H1 (cell line): ENCODE data around the gene POFUT2. TPM values are rescaled to one million over a fixed set of nuclear protein-coding genes. Genes with fewer than 3 reads are reported as not detected.

Experiments
- CTCF ChIA-PET: fragments of 300-600 bp; sonication (Branson Sonifier 250); formaldehyde crosslinking; loops from one replicate; lab custom pipeline; 2021; ENCODE audit not compliant: partially characterized antibody; lab: Charles Lee
- POLR2A ChIA-PET: fragments of 300-600 bp; sonication (Branson Sonifier 250); formaldehyde crosslinking; loops from one replicate; lab custom pipeline; 2021; ENCODE audit warnings: inconsistent platforms; ENCODE audit not compliant: partially characterized antibody; lab: Charles Lee
- DNase-seq, 2 experiments: peaks; one replicate each; pipeline versions ENCODE4 v3.0.0 to v3.0.0-alpha.2; 2010 to 2022; ENCODE audit warnings: low spot score in 2 of 2, low read depth in 1 of 2, mixed read lengths in 1 of 2
- FAIRE-seq: peaks from 2 replicates; lab custom pipeline; 2011; peaks lifted over from hg19 to GRCh38; lab: Jason Lieb, UNC
- H2AFZ ChIP-seq: 2 replicates; pipeline ENCODE4 v1.8.1; 2012; ENCODE audit warnings: low read length, inconsistent platforms
- H2AK5ac ChIP-seq: 2 replicates; pipeline ENCODE4 v1.6.1; 2013; ENCODE audit warnings: low read depth, low read length
- H2BK120ac ChIP-seq: replicated peaks from 2 replicates; pipeline ENCODE3; 2013; ENCODE audit warnings: low read depth, low read length, inconsistent platforms
- H2BK12ac ChIP-seq: 2 replicates; pipeline ENCODE4 v1.6.1; 2013; ENCODE audit warnings: low read depth, low read length
- H2BK15ac ChIP-seq: 2 replicates; pipeline ENCODE4 v1.6.1; 2013; ENCODE audit warnings: low read length
- H2BK20ac ChIP-seq: 2 replicates; pipeline ENCODE4 v1.6.1; 2013; ENCODE audit warnings: low read length
- H2BK5ac ChIP-seq: 2 replicates; pipeline ENCODE4 v1.6.1; 2013; ENCODE audit warnings: low read depth, low read length
- H3K14ac ChIP-seq: 2 replicates; pipeline ENCODE4 v1.6.1; 2013; ENCODE audit warnings: inconsistent platforms; ENCODE audit not compliant: insufficient read length
- H3K18ac ChIP-seq: 2 replicates; pipeline ENCODE4 v1.6.1; 2013; ENCODE audit warnings: low read length; ENCODE audit errors: extremely low read depth
- H3K23ac ChIP-seq: 2 replicates; pipeline ENCODE4 v1.6.1; 2013; ENCODE audit warnings: inconsistent platforms; ENCODE audit not compliant: insufficient read length
- H3K23me2 ChIP-seq: 2 replicates; pipeline ENCODE4 v1.6.1; 2013; ENCODE audit warnings: low read depth, low read length
- H3K27ac ChIP-seq: 2 replicates; pipeline ENCODE4 v1.6.1; 2011; ENCODE audit warnings: low read depth, low read length, inconsistent platforms
- H3K27me3 ChIP-seq, 4 experiments: replicated peaks in 1 of 4; 1 replicate in 1 of 4; 2 replicates in 3 of 4; pipeline versions ENCODE4 v1.6.1 to v1.8.1; 2011 to 2013; ENCODE audit warnings: low read length in 3 of 4, mild to moderate bottlenecking in 3 of 4, inconsistent platforms in 2 of 4, mixed read lengths in 2 of 4, moderate library complexity in 1 of 4; ENCODE audit not compliant: control insufficient read depth in 3 of 4, insufficient read depth in 3 of 4; ENCODE audit errors: extremely low read depth in 1 of 4
- H3K36me3 ChIP-seq, 4 experiments: 2 replicates each; pipeline versions ENCODE4 v1.6.1 to v1.8.1; 2011 to 2013; ENCODE audit warnings: mild to moderate bottlenecking in 4 of 4, low read length in 3 of 4, moderate library complexity in 2 of 4, control low read depth in 1 of 4, inconsistent platforms in 1 of 4; ENCODE audit not compliant: insufficient read depth in 4 of 4, control insufficient read depth in 2 of 4
- H3K4ac ChIP-seq: replicated peaks from 2 replicates; pipeline ENCODE3; 2013; ENCODE audit warnings: low read length, low read depth, mixed read lengths, inconsistent platforms; ENCODE audit not compliant: insufficient read length
- H3K4me1 ChIP-seq, 4 experiments: replicated peaks in 1 of 4; 1 replicate in 1 of 4; 2 replicates in 3 of 4; pipeline versions ENCODE4 v1.6.1 to v1.8.1; 2011 to 2013; ENCODE audit warnings: low read length in 3 of 4, inconsistent platforms in 2 of 4, mixed read lengths in 1 of 4; ENCODE audit not compliant: insufficient read depth in 4 of 4, control insufficient read depth in 3 of 4
- H3K4me2 ChIP-seq, 2 experiments: 2 replicates each; pipeline versions ENCODE4 v1.6.1 to v1.8.1; 2011 to 2013; ENCODE audit warnings: low read depth in 2 of 2, low read length in 2 of 2, control low read depth in 1 of 2, inconsistent platforms in 1 of 2, mild to moderate bottlenecking in 1 of 2; ENCODE audit not compliant: insufficient read depth in 1 of 2
- H3K4me3 ChIP-seq, 4 experiments: fragments of 200-600, 300-600 bp in 1 of 4; sonication (generic), shearing (Covaris generic), sonication (Bioruptor Twin) in 1 of 4; 2 replicates each; pipeline versions ENCODE4 v1.5.1 to v1.8.1; 2011 to 2016; ENCODE audit warnings: low read length in 4 of 4, low read depth in 3 of 4, control low read depth in 2 of 4, inconsistent platforms in 2 of 4, mild to moderate bottlenecking in 2 of 4, mixed read lengths in 1 of 4, moderate library complexity in 1 of 4; ENCODE audit not compliant: insufficient read depth in 2 of 4; ENCODE audit errors: extremely low read depth in 1 of 4
- H3K56ac ChIP-seq: replicated peaks from 2 replicates; pipeline ENCODE3; 2013; ENCODE audit warnings: low read depth, mild to moderate bottlenecking, mixed read lengths, low read length, inconsistent platforms; ENCODE audit not compliant: insufficient read length
- H3K79me1 ChIP-seq: 2 replicates; pipeline ENCODE4 v1.6.1; 2013; ENCODE audit warnings: low read depth, low read length, control low read depth
- H3K79me2 ChIP-seq, 2 experiments: 2 replicates each; pipeline versions ENCODE4 v1.6.1 to v1.8.1; 2012 to 2013; ENCODE audit warnings: low read length in 2 of 2, mild to moderate bottlenecking in 2 of 2, inconsistent platforms in 1 of 2; ENCODE audit not compliant: insufficient read depth in 2 of 2, control insufficient read depth in 1 of 2
- H3K9ac ChIP-seq, 4 experiments: replicated peaks in 1 of 4; 1 replicate in 1 of 4; 2 replicates in 3 of 4; pipeline versions ENCODE4 v1.6.1 to v1.8.1; 2011 to 2013; ENCODE audit warnings: low read depth in 3 of 4, low read length in 3 of 4, control low read depth in 2 of 4, mild to moderate bottlenecking in 2 of 4, moderate library complexity in 2 of 4, inconsistent platforms in 1 of 4; ENCODE audit errors: extremely low read depth in 1 of 4
- H3K9me3 ChIP-seq, 2 experiments: 2 replicates each; pipeline versions ENCODE4 v1.6.1 to v1.8.1; 2012 to 2013; ENCODE audit warnings: mild to moderate bottlenecking in 2 of 2, moderate library complexity in 2 of 2, control low read depth in 1 of 2, inconsistent platforms in 1 of 2, low read depth in 1 of 2, low read length in 1 of 2, mixed read lengths in 1 of 2; ENCODE audit not compliant: insufficient read depth in 2 of 2
- H4K20me1 ChIP-seq, 2 experiments: replicated peaks in 1 of 2; 2 replicates each; pipeline versions ENCODE3 to v1.8.1; 2011 to 2013; ENCODE audit warnings: inconsistent platforms in 2 of 2, low read length in 2 of 2, mild to moderate bottlenecking in 1 of 2; ENCODE audit not compliant: insufficient read depth in 2 of 2, control insufficient read depth in 1 of 2
- H4K5ac ChIP-seq: 2 replicates; pipeline ENCODE4 v1.6.1; 2013; ENCODE audit warnings: low read length, low read depth, mixed read lengths, inconsistent platforms; ENCODE audit not compliant: insufficient read length
- H4K8ac ChIP-seq: 2 replicates; pipeline ENCODE4 v1.8.0; 2013; ENCODE audit warnings: mild to moderate bottlenecking, moderate library complexity, low read length, inconsistent platforms; ENCODE audit not compliant: insufficient read depth; ENCODE audit errors: extremely low read depth
- H4K91ac ChIP-seq: replicated peaks from 2 replicates; pipeline ENCODE3; 2013; ENCODE audit warnings: low read length, mixed read lengths, inconsistent platforms; ENCODE audit not compliant: insufficient read length
- ATF3 ChIP-seq: IDR thresholded peaks from 2 replicates; pipeline ENCODE4 v1.6.1; 2011; ENCODE audit warnings: low read depth, mild to moderate bottlenecking, low read length; ENCODE audit not compliant: insufficient read depth
- CBX5 ChIP-seq: fragments of 300-800, 300-1000 bp; sonication (generic); IDR thresholded peaks from 2 replicates; pipeline ENCODE4 v1.7.1; 2016; ENCODE audit warnings: antibody characterized with exemption, low read length, low read depth
- EP300 ChIP-seq, 2 experiments: IDR thresholded peaks; 1 replicate in 1 of 2; 2 replicates in 1 of 2; pipeline ENCODE4 v1.6.1; 2011 to 2012; ENCODE audit warnings: low read depth in 2 of 2, low read length in 2 of 2, mild to moderate bottlenecking in 2 of 2, borderline replicate concordance in 1 of 2, inconsistent platforms in 1 of 2, moderate library complexity in 1 of 2
- FOSL1 ChIP-seq: IDR thresholded peaks from 2 replicates; pipeline ENCODE4 v1.6.1; 2011; ENCODE audit warnings: mild to moderate bottlenecking, low read depth, low read length, moderate library complexity; ENCODE audit not compliant: insufficient read depth
- GABPA ChIP-seq: IDR thresholded peaks from 2 replicates; pipeline ENCODE4 v1.6.1; 2011; ENCODE audit warnings: mild to moderate bottlenecking, low read length, moderate library complexity, borderline replicate concordance; ENCODE audit not compliant: insufficient read depth
- JUND ChIP-seq: IDR thresholded peaks from 2 replicates; pipeline ENCODE4 v1.6.1; 2011; ENCODE audit warnings: mild to moderate bottlenecking, improper control_type of control experiment, low read length
- PHF8 ChIP-seq: fragments of 200-600 bp; sonication (generic); conservative IDR thresholded peaks from 2 replicates; pipeline ENCODE4 v1.7.1; 2012; ENCODE audit warnings: low read depth, mild to moderate bottlenecking, inconsistent platforms, low read length, moderate library complexity
- POLR2AphosphoS5 ChIP-seq: IDR thresholded peaks from 2 replicates; pipeline ENCODE4 v1.6.1; 2011; ENCODE audit warnings: low read depth, low read length
- RAD21 ChIP-seq, 2 experiments: IDR thresholded peaks in 1 of 2; conservative IDR thresholded peaks in 1 of 2; 2 replicates each; pipeline ENCODE4 v1.6.1; 2011; ENCODE audit warnings: low read depth in 2 of 2, low read length in 2 of 2, improper control_type of control experiment in 1 of 2, inconsistent platforms in 1 of 2, mild to moderate bottlenecking in 1 of 2, moderate library complexity in 1 of 2
- SIN3A ChIP-seq, 2 experiments: IDR thresholded peaks in 1 of 2; conservative IDR thresholded peaks in 1 of 2; 2 replicates each; pipeline ENCODE4 v1.6.1; 2011 to 2012; ENCODE audit warnings: low read length in 2 of 2, improper control_type of control experiment in 1 of 2, low read depth in 1 of 2, mild to moderate bottlenecking in 1 of 2
- SP4 ChIP-seq: IDR thresholded peaks from 2 replicates; pipeline ENCODE4 v1.6.1; 2012; ENCODE audit warnings: low read length, inconsistent platforms
- ZNF274 ChIP-seq: IDR thresholded peaks from 2 replicates; pipeline ENCODE4 v1.7.0; 2012; ENCODE audit warnings: low read length, borderline replicate concordance; ENCODE audit errors: extremely low read depth
- WGBS, 2 experiments: shearing (Covaris generic) in 1 of 2; methylation state at CpG; one replicate each; pipeline versions ENCODE4 v1.1.6 to v1.1.7; 2013 to 2015; ENCODE audit warnings: low lambda C conversion rate in 2 of 2, mixed read lengths in 2 of 2, inconsistent platforms in 1 of 2, low coverage in 1 of 2, missing lambda C conversion rate in 1 of 2; ENCODE audit not compliant: insufficient replicate concordance in 2 of 2, insufficient coverage in 1 of 2, insufficient read length in 1 of 2; ENCODE audit errors: extremely low coverage in 1 of 2, missing lambda C conversion rate in 1 of 2; 5-methylcytosine and 5-hydroxymethylcytosine counted together
- polyA plus RNA-seq, 7 experiments: library from polyadenylated mRNA; depleted of rRNA in 3 of 7; stranded (reverse) in 5 of 7; unstranded in 2 of 7; fragments of >200 nt in 5 of 7; fragments of 200-250 nt in 2 of 7; gene quantifications; 1 replicate in 5 of 7; 2 replicates in 1 of 7; 4 replicates in 1 of 7; pipeline versions ENCODE4 v1.2.1 to v1.2.3, GENCODE V29; 2011 to 2013; ENCODE audit warnings: missing spikeins in 2 of 7, mixed read lengths in 2 of 7
- total RNA-seq: library from RNA; stranded (reverse); fragmentation: NEBNext Ultra II Directional; extraction: Animal tissue kit (Norgen Biotek cat#: 25700); gene quantifications from 2 replicates; pipeline ENCODE4 v1.2.1, GENCODE V29; 2021

Gene POFUT2
- total and polyA plus RNA-seq, 2 of the 8 experiments (the other 6 are each of a cell fraction or from before 2014, with no cell fraction given) = 13.7 to 32.1 TPM

GRCh38 chr21:45258466-45258865 lies 29.2 kb downstream of the POFUT2 start:
- no peaks in the 10 kb centered on the region for H3K23me2 ChIP-seq
- no peaks in the 10 kb centered on the region for H3K27me3 ChIP-seq
- H3K9me3 ChIP-seq = no peaks in the 10 kb centered on the region
- no peak overlapping the region for H3K4ac ChIP-seq
- no peak overlapping the region for H3K14ac ChIP-seq
- H3K4me2 ChIP-seq = no peak overlapping the region
- no peak overlapping the region for H2BK20ac ChIP-seq
- no peaks in the 10 kb centered on the region; the same call in 1 of the 2 replicates for H3K79me1 ChIP-seq
- no peak overlapping the region for H3K56ac ChIP-seq
- H3K18ac ChIP-seq = no peak overlapping the region
- peaks cover 0 to 4% (median 2%) of the 10 kb centered on the region in 4 experiments; a peak in 3 of 8 replicates for H3K36me3 ChIP-seq
- no peak overlapping the region for H2BK12ac ChIP-seq
- no peaks in the 10 kb centered on the region for H3K79me2 ChIP-seq
- no peak overlapping the region for H2AFZ ChIP-seq
- H3K4me1 ChIP-seq = peaks cover 0 to 5% (median 0%) of the 10 kb centered on the region in 4 experiments; a peak in 2 of 7 replicates
- ChIA-PET POLR2A (interaction anchor here (1.1 to 2.2 kb wide), 2 partner anchors 10 to 12 kb away, joined by 3 to 5 read pairs; no protein-coding TSS in a partner anchor), CTCF (interaction anchor here (0.5 to 5.9 kb wide), 9 partner anchors 10 to 263 kb away, joined by 3 to 37 read pairs (median 4); no protein-coding TSS in a partner anchor)
- H4K5ac ChIP-seq = no peak overlapping the region
- FAIRE-seq (no peak), DNase-seq (peak in 1 of 2 experiments; percentile 41)
- no peak overlapping the region for H4K91ac ChIP-seq
- H3K9ac ChIP-seq = no peak overlapping the region
- H4K8ac ChIP-seq = no peak overlapping the region
- H3K4me3 ChIP-seq = no peak overlapping the region
- no peaks in the 10 kb centered on the region for H4K20me1 ChIP-seq
- no peak overlapping the region for H3K27ac ChIP-seq
- WGBS, 2 experiments = 90% methylated on average over 19 of the region's 19 CpGs; no CpG with 5 or more reads in 1 of the 2 experiments
- H2AK5ac ChIP-seq = no peak overlapping the region
- no peak overlapping the region for H2BK5ac ChIP-seq
- no peak overlapping the region for H2BK120ac ChIP-seq
- no peak overlapping the region for H2BK15ac ChIP-seq
- H3K23ac ChIP-seq = no peak overlapping the region
- TF ChIP-seq SP4 (no peak), SIN3A (conservative IDR thresholded peaks at IDR 0.05 in 1 of 2, IDR thresholded peaks at IDR 0.05 in 1 of 2; ENCODE audit: low read depth in 1 of 2, low read length in 2 of 2) (no peak), GABPA (no peak), FOSL1 (no peak), POLR2AphosphoS5 (no peak), ATF3 (no peak), JUND (no peak), CBX5 (no peak), ZNF274 (no peak), PHF8 (no peak), EP300 (IDR thresholded peaks at IDR 0.05; ENCODE audit: borderline replicate concordance in 1 of 2, low read depth in 2 of 2, low read length in 2 of 2) (no peak), RAD21 (IDR thresholded peaks at IDR 0.05 in 1 of 2, conservative IDR thresholded peaks at IDR 0.05 in 1 of 2; ENCODE audit: low read depth in 2 of 2, low read length in 2 of 2) (no peak)
